Caco-2 (cell line): Measurements from ENCODE around the gene RAB11FIP4. TPM values are rescaled to one million over a fixed set of nuclear protein-coding genes. Genes with fewer than 3 reads are reported as not detected.

Experiments used
- BruUV-seq: library from RNA; stranded (reverse); fragments of 400-500 nt; replicated peaks from 2 replicates; lab custom pipeline; 2021; lab: Mats Ljungman, UMichigan
- CTCF ChIA-PET: fragments of 300-600 bp; sonication (Branson Sonifier 250); formaldehyde crosslinking; loops from one replicate; lab custom pipeline; 2022; ENCODE audit warnings: antibody characterized with exemption; lab: Charles Lee
- POLR2A ChIA-PET: fragments of 300-600 bp; sonication (Branson Sonifier 250); formaldehyde crosslinking; loops from one replicate; lab custom pipeline; 2022; ENCODE audit warnings: antibody characterized with exemption; lab: Charles Lee
- DNase-seq, 2 experiments: peaks; one replicate each; pipeline versions ENCODE4 v3.0.0 to v3.0.0-alpha.2; 2020 to 2022
- H3K27me3 ChIP-seq: replicated peaks from 2 replicates; pipeline ENCODE4 v1.6.0; 2011; ENCODE audit warnings: low read length; ENCODE audit not compliant: control insufficient read depth, insufficient read depth
- H3K36me3 ChIP-seq: 2 replicates; pipeline ENCODE4 v1.5.1; 2011; ENCODE audit warnings: low read length; ENCODE audit not compliant: control insufficient read depth, insufficient read depth
- H3K4me1 ChIP-seq: fragments of 250-450 bp; sonication (Bioruptor Pico); 2 replicates; pipeline ENCODE4 v1.5.1; 2020; ENCODE audit warnings: mild to moderate bottlenecking
- H3K4me3 ChIP-seq: 2 replicates; pipeline ENCODE4 v1.5.1; 2011; ENCODE audit warnings: low read depth, mild to moderate bottlenecking, control low read depth, low read length
- H3K9me3 ChIP-seq: fragments of 250-450 bp; sonication (Bioruptor Pico); 2 replicates; pipeline ENCODE4 v1.5.1; 2020; ENCODE audit warnings: mild to moderate bottlenecking, moderate library complexity
- H3K27ac Mint-ChIP-seq: one replicate; pipeline ENCODE4 v1.8.0; 2022; ENCODE audit warnings: mixed read lengths; ENCODE audit not compliant: unreplicated experiment
- H3K27me3 Mint-ChIP-seq: one replicate; pipeline ENCODE4 v1.8.0; 2022; ENCODE audit warnings: mixed read lengths; ENCODE audit not compliant: insufficient read depth, unreplicated experiment
- H3K36me3 Mint-ChIP-seq: one replicate; pipeline ENCODE4 v1.8.0; 2022; ENCODE audit warnings: mild to moderate bottlenecking, mixed read lengths; ENCODE audit not compliant: insufficient read depth, unreplicated experiment
- H3K4me1 Mint-ChIP-seq: one replicate; pipeline ENCODE4 v1.8.0; 2022; ENCODE audit warnings: low read depth, mixed read lengths; ENCODE audit not compliant: unreplicated experiment
- H3K4me3 Mint-ChIP-seq: one replicate; pipeline ENCODE4 v1.8.0; 2022; ENCODE audit warnings: mild to moderate bottlenecking, moderate library complexity, mixed read lengths; ENCODE audit not compliant: unreplicated experiment
- H3K9me3 Mint-ChIP-seq: one replicate; pipeline ENCODE4 v1.8.0; 2022; ENCODE audit warnings: mixed read lengths; ENCODE audit not compliant: unreplicated experiment
- CTCF ChIP-seq, 2 experiments: fragments of 200-600 bp in 1 of 2; IDR thresholded peaks; 1 replicate in 1 of 2; 2 replicates in 1 of 2; pipeline versions ENCODE4 v1.5.1 to v1.8.0; 2011 to 2022; ENCODE audit warnings: antibody characterized with exemption in 1 of 2, control low read depth in 1 of 2, inconsistent platforms in 1 of 2, low read depth in 1 of 2, low read length in 1 of 2, mild to moderate bottlenecking in 1 of 2, moderate library complexity in 1 of 2; ENCODE audit not compliant: insufficient read depth in 1 of 2, severe bottlenecking in 1 of 2, unreplicated experiment in 1 of 2
- intact Hi-C: fragments of 100-400 bp; cut with micrococcal nuclease; formaldehyde crosslinking; loops from one replicate; pipeline ENCODE4 v1.10.0; 2022; ENCODE audit not compliant: unreplicated experiment
- total RNA-seq: library from RNA; stranded (reverse); gene quantifications from 2 replicates; pipeline ENCODE4 v1.2.3, GENCODE V29; 2022

The RAB11FIP4 gene
- total RNA-seq, 1 experiment from 2014 or later: 90.3 TPM

DNA sequence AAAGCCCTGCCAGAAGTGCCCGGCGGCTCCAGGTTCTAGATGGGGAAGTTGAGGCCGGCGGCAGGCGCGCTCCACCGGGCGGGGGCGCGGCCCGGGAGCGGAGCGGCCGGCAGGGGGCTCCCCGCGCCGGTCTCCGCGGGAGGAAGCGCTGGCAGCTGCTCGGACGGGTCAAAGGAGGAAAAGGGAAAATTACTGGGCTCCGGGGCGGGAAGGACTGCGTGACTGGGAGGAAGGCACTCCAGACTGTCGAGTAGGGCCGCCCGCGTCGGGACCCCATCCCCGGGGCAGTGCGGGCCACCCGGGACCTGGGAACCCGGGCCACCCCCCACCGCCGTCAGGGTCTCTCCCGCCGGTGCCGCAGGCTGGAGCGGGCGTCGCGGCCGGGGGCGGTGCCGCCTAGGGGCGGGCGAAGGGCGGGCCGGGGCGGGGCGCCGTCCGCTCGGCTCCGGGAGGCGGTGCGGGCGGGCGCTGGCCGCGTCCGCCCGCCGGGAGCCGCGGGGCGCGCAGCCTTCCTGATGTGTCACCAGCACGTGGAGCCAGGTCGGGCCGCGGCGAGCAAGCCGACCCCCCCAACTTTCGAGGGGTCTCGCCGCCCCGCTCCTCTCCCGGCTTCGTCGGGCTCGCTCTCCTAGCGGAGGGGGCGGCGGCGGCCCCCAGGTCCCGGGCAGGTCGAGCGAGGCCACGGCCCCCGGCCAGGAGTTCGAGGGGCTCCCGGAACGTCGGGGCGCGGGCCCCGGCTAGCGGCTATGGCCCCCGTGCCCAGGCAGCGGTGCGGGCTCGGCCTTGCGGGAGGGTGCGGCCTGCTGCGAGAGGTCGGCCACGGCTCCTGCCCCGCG is 167.5 kb downstream of the RAB11FIP4 start:
- intact Hi-C loops: loop anchor here (1.0 kb wide), 1 partner anchor 244 kb away; no protein-coding TSS in a partner anchor
- H3K27ac Mint-ChIP-seq: peak overlapping the region; percentile 87
- peak; percentile 84 to 88 for DNase-seq

DNA sequence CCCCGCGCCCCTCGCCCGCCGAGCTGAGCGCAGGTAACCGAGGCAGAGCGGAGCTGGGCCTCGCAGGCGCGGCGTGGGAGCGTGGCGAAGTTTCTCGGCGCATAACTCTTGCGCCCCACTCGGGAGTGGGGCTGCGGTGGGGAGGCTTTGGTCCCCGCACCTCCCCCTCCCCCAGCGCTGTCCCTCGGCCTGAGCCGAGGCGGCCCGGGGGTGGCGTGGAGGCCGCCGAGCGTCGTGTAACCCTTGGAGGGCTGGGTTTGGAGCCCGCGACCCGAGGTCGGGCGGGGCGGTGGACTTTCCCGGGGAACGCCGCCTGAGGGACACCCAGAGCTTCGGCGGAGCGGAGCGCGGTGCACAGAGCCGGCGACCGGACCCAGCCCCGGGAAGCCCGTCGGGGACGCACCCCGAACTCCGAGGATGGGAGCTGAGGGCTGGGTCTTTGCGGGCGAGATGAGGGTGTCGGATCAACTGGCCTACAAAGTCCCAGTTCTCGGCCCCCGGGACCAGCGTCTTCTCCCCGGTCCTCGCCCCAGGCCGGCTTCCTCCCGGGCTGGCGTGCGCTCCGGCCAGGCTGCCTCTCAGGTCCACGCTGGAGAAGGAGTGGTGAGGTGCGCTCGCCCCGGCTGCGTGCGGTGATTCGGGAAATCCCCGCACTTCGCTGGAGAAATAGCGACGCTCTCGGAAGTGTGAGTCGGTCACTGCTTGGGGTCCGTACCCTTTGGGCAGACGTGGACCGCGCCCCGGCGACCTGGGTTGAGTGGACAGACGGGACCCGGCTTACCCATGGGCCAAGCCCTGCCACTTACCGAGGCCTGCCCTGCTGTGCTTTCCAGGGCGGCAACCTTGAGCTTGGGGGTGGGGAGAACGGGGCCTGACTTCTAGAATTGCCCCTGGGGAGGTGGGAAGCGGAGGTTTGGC is 168.4 kb downstream of the RAB11FIP4 start:
- POLR2A ChIA-PET: interaction anchor here (0.9 to 1.2 kb wide), 3 partner anchors 10 to 282 kb away, joined by 3 to 8 read pairs (median 4); no protein-coding TSS in a partner anchor
- H3K27ac Mint-ChIP-seq: peak overlapping the region; percentile 86
- CTCF ChIA-PET: interaction anchor here (0.5 to 2.9 kb wide), 5 partner anchors 10 to 285 kb away, joined by 3 to 30 read pairs (median 5); no protein-coding TSS in a partner anchor
- H3K36me3 Mint-ChIP-seq: peaks cover 21% of the 10 kb centered on the region
- H3K4me3 Mint-ChIP-seq: peak overlapping the region; percentile 89
- H3K4me1 Mint-ChIP-seq: peaks cover 24% of the 10 kb centered on the region
- H3K27me3 ChIP-seq: no peaks in the 10 kb centered on the region
- DNase-seq: peak in 1 of 2 experiments; percentile 50
- BruUV-seq: no TSS peak
- H3K4me1 ChIP-seq: peaks cover 18% of the 10 kb centered on the region
- H3K36me3 ChIP-seq: no peaks in the 10 kb centered on the region
- no peaks in the 10 kb centered on the region for H3K9me3 Mint-ChIP-seq
- H3K4me3 ChIP-seq: peak overlapping the region; percentile 94
- no peaks in the 10 kb centered on the region for H3K27me3 Mint-ChIP-seq
- intact Hi-C loops: loop anchor here (1.0 to 10.0 kb wide), 2 partner anchors 135 to 243 kb away; no protein-coding TSS in a partner anchor
- no peak for TF ChIP-seq CTCF (IDR thresholded peaks at IDR 0.05; ENCODE audit: insufficient read depth in 1 of 2, low read depth in 1 of 2, low read length in 1 of 2, severe bottlenecking in 1 of 2, unreplicated experiment in 1 of 2)
- no peaks in the 10 kb centered on the region for H3K9me3 ChIP-seq

More for the DNA sequence above, 167.5 kb downstream of the RAB11FIP4 start:
- peaks cover 18% of the 10 kb centered on the region for H3K4me1 ChIP-seq
- no peaks in the 10 kb centered on the region for H3K27me3 Mint-ChIP-seq
- peaks cover 21% of the 10 kb centered on the region for H3K36me3 Mint-ChIP-seq
- no TSS peak for BruUV-seq
- H3K4me3 Mint-ChIP-seq: peak overlapping the region; percentile 89
- no peaks in the 10 kb centered on the region for H3K27me3 ChIP-seq
- CTCF ChIA-PET: interaction anchor here (0.6 to 2.9 kb wide), 3 partner anchors 9 to 283 kb away, joined by 3 to 30 read pairs (median 7); no protein-coding TSS in a partner anchor
- peak overlapping the region; percentile 94 for H3K4me3 ChIP-seq
- POLR2A ChIA-PET: interaction anchor here (0.9 to 1.2 kb wide), 3 partner anchors 9 to 283 kb away, joined by 3 to 8 read pairs (median 4); no protein-coding TSS in a partner anchor
- TF ChIP-seq CTCF (IDR thresholded peaks at IDR 0.05; ENCODE audit: insufficient read depth in 1 of 2, low read depth in 1 of 2, low read length in 1 of 2, severe bottlenecking in 1 of 2, unreplicated experiment in 1 of 2): peak; percentile 44 to 97
- H3K9me3 Mint-ChIP-seq: no peaks in the 10 kb centered on the region
- peaks cover 18% of the 10 kb centered on the region for H3K4me1 Mint-ChIP-seq
- H3K9me3 ChIP-seq: no peaks in the 10 kb centered on the region
- no peaks in the 10 kb centered on the region for H3K36me3 ChIP-seq
